ENCODE data around the gene FAM114A1.
A peak's percentile ranks its signal among the peaks of the same experiment; 100 is the strongest.

DNA sequence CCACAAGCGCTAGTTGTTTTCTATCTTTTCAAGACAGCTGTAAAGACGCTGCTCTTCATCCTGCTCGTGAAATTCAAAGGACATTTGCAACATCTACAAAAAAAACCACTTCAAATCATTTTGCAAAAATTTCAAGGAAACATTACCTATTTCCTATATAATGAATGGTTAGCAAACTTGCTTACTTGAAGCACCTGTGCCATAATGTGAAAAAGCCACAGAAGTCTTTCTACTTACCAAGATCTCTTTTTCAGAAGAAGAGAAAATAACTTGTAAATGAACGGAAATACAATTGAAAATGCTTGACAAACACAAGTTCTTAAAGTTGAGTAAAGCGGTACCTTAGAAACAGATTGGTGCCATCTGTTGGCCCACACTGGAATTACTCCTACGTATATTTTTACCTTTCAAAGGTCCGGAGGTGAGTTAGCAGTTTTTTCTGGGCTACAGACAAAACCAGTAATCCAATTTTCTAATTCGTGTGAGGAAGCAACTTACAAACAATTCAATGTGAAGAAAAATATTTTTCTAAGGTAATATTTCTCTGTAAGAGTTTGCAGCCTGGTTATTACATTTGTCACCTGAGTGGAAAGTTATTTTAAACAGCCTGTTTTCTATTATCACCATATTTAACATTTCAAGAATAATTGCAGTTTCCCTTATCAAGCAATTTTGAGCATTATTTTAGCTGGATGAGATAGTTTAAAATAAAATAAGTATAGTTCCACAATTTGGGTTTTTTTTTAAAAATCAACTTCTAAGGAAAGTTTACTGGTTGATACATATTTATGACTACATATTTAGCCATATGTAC lies 10.9 kb upstream of the FAM114A1 start, which contains the start of gene TLR6:
- TF ChIP-seq POLR2A (IDR thresholded peaks at IDR 0.05): no peak
- TF ChIP-seq, protein P1, sequence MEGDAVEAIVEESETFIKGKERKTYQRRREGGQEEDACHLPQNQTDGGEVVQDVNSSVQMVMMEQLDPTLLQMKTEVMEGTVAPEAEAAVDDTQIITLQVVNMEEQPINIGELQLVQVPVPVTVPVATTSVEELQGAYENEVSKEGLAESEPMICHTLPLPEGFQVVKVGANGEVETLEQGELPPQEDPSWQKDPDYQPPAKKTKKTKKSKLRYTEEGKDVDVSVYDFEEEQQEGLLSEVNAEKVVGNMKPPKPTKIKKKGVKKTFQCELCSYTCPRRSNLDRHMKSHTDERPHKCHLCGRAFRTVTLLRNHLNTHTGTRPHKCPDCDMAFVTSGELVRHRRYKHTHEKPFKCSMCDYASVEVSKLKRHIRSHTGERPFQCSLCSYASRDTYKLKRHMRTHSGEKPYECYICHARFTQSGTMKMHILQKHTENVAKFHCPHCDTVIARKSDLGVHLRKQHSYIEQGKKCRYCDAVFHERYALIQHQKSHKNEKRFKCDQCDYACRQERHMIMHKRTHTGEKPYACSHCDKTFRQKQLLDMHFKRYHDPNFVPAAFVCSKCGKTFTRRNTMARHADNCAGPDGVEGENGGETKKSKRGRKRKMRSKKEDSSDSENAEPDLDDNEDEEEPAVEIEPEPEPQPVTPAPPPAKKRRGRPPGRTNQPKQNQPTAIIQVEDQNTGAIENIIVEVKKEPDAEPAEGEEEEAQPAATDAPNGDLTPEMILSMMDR (IDR thresholded peaks at IDR 0.05): peak; percentile 81 to 83 (median 82)

All from right lobe of liver (tissue), 4 donors.